Panc1 (cell line): ENCODE data around the gene SCD5. TPM values are rescaled to one million over a fixed set of nuclear protein-coding genes. Genes with fewer than 3 reads are reported as not detected.

Experiments used
- ATAC-seq: fragments of 200-7000 bp; cut with Tn5 transposase; 2 replicates; pipeline ENCODE4 v1.9.1; 2020; ENCODE audit warnings: mild to moderate bottlenecking, moderate library complexity
- BruUV-seq: library from RNA; stranded (reverse); fragments of 400-500 nt; replicated peaks from 2 replicates; lab custom pipeline; 2021; lab: Mats Ljungman, UMichigan
- CTCF ChIA-PET: fragments of 300-600 bp; sonication (Branson Sonifier 250); formaldehyde crosslinking; loops from one replicate; lab custom pipeline; 2022; ENCODE audit warnings: antibody characterized with exemption; lab: Charles Lee
- POLR2A ChIA-PET: fragments of 300-600 bp; sonication (Branson Sonifier 250); formaldehyde crosslinking; loops from one replicate; lab custom pipeline; 2022; ENCODE audit warnings: antibody characterized with exemption; lab: Charles Lee
- DNase-seq: peaks from one replicate; pipeline ENCODE4 v3.0.0-alpha.2; 2010; ENCODE audit warnings: low read depth, low spot score
- H3K27ac ChIP-seq: 2 replicates; pipeline ENCODE4 v1.5.1; 2011; ENCODE audit warnings: mild to moderate bottlenecking, low read length, inconsistent platforms
- H3K27me3 ChIP-seq: fragments of 200-500 bp; sonication (Bioruptor generic); 2 replicates; pipeline ENCODE4 v1.6.0; 2014; ENCODE audit warnings: low read length, inconsistent platforms; ENCODE audit not compliant: control insufficient read depth, insufficient read depth
- H3K36me3 ChIP-seq: fragments of 200-500 bp; sonication (Bioruptor generic); 2 replicates; pipeline ENCODE4 v1.5.1; 2014; ENCODE audit warnings: inconsistent platforms, mild to moderate bottlenecking, low read length, moderate library complexity; ENCODE audit not compliant: control insufficient read depth, insufficient read depth
- H3K4me1 ChIP-seq: 2 replicates; pipeline ENCODE4 v1.5.1; 2011; ENCODE audit warnings: inconsistent platforms, mild to moderate bottlenecking, low read length, moderate library complexity; ENCODE audit not compliant: control insufficient read depth, insufficient read depth
- H3K4me3 ChIP-seq, 2 experiments: 2 replicates each; pipeline ENCODE4 v1.5.1; 2011 to 2012; ENCODE audit warnings: low read depth in 2 of 2, low read length in 2 of 2, mild to moderate bottlenecking in 2 of 2, inconsistent platforms in 1 of 2, moderate library complexity in 1 of 2
- H3K9me3 ChIP-seq: fragments of 200-500 bp; sonication (Bioruptor generic); 2 replicates; pipeline ENCODE4 v1.5.1; 2014; ENCODE audit warnings: low read depth, mild to moderate bottlenecking, inconsistent platforms, low read length, moderate library complexity; ENCODE audit not compliant: control insufficient read depth, insufficient read depth
- CTCF ChIP-seq: fragments of 450-650 bp; IDR thresholded peaks from 2 replicates; pipeline ENCODE4 v1.5.1; 2017; ENCODE audit warnings: mild to moderate bottlenecking
- POLR2AphosphoS5 ChIP-seq: IDR thresholded peaks from 2 replicates; pipeline ENCODE4 v1.6.1; 2012; ENCODE audit warnings: mild to moderate bottlenecking, low read depth, low read length, moderate library complexity
- REST ChIP-seq, 2 experiments: IDR thresholded peaks; 2 replicates each; pipeline ENCODE4 v1.6.1; 2011 to 2012; ENCODE audit warnings: low read depth in 2 of 2, control low read depth in 1 of 2, low read length in 1 of 2, mild to moderate bottlenecking in 1 of 2, moderate library complexity in 1 of 2; ENCODE audit not compliant: insufficient read depth in 1 of 2
- SIN3A ChIP-seq: IDR thresholded peaks from 2 replicates; pipeline ENCODE4 v1.6.1; 2012; ENCODE audit warnings: low read depth, mild to moderate bottlenecking, low read length, moderate library complexity, borderline replicate concordance; ENCODE audit not compliant: insufficient read depth
- TCF7L2 ChIP-seq: IDR thresholded peaks from 2 replicates; pipeline ENCODE4 v1.6.1; 2011; ENCODE audit warnings: mild to moderate bottlenecking, low read depth, low read length, inconsistent platforms
- in situ Hi-C: cut with HindIII; loops from 2 replicates; pipeline ENCODE4 v1.10.0; 2016; ENCODE audit warnings: low sequenced_read_pairs, low pct_unique_long_range_greater_than_20kb
- intact Hi-C: fragments of 100-400 bp; cut with micrococcal nuclease; formaldehyde crosslinking; loops from one replicate; pipeline ENCODE4 v1.10.0; 2022; ENCODE audit not compliant: unreplicated experiment
- total RNA-seq: library from RNA; stranded (reverse); gene quantifications from one replicate; pipeline ENCODE4 v1.2.1, GENCODE V29; 2021; ENCODE audit not compliant: unreplicated experiment

The SCD5 gene
- total RNA-seq, 1 experiment from 2014 or later = 2.0 TPM

GRCh38 chr4:82790060-82790660 lies 8.4 kb downstream of the SCD5 start:
- in situ Hi-C loops (no loop called here), intact Hi-C loops (no loop called here)

More at GRCh38 chr4:82790060-82790660, 8.4 kb downstream of the SCD5 start:
- no peaks in the 10 kb centered on the region for H3K27me3 ChIP-seq
- no peaks in the 10 kb centered on the region for H3K36me3 ChIP-seq
- POLR2A ChIA-PET = no interaction called here
- TF ChIP-seq CTCF (no peak), SIN3A (no peak), TCF7L2 (no peak), POLR2AphosphoS5 (no peak), REST (IDR thresholded peaks at IDR 0.05; ENCODE audit: insufficient read depth in 1 of 2, low read depth in 2 of 2, low read length in 1 of 2) (no peak)
- no peaks in the 10 kb centered on the region; the same call in 1 of the 2 replicates for H3K4me1 ChIP-seq
- no peak overlapping the region for H3K27ac ChIP-seq
- CTCF ChIA-PET = no interaction called here
- DNase-seq (no peak), ATAC-seq (no peak)
- H3K9me3 ChIP-seq = no peaks in the 10 kb centered on the region
- no TSS peak for BruUV-seq
- no peak overlapping the region for H3K4me3 ChIP-seq
